ACC112 (cell line): ENCODE measurements around the gene ZNF180.

Experiments used
- H2AFZ ChIP-seq: fragments of 200-600 bp; sonication (generic); one replicate; pipeline ENCODE4 v1.6.0; 2017; ENCODE audit warnings: antibody characterized with exemption, low read length; ENCODE audit not compliant: unreplicated experiment
- H3K27ac ChIP-seq: fragments of 200-600 bp; sonication (generic); 2 replicates; pipeline ENCODE4 v1.5.1; 2014; ENCODE audit warnings: low read depth, mild to moderate bottlenecking, antibody characterized with exemption, low read length, moderate library complexity
- H3K27me3 ChIP-seq: fragments of 200-600 bp; sonication (generic); 2 replicates; pipeline ENCODE4 v1.6.1; 2014; ENCODE audit warnings: mild to moderate bottlenecking, antibody characterized with exemption, low read length, moderate library complexity, mixed read lengths; ENCODE audit not compliant: insufficient read depth
- H3K36me3 ChIP-seq: fragments of 200-600 bp; sonication (generic); 2 replicates; pipeline ENCODE4 v1.6.1; 2016; ENCODE audit warnings: mild to moderate bottlenecking, antibody characterized with exemption, low read length, moderate library complexity, mixed read lengths; ENCODE audit not compliant: insufficient read depth
- H3K4me1 ChIP-seq: fragments of 200-600 bp; sonication (generic); one replicate; pipeline ENCODE4 v1.6.1; 2016; ENCODE audit warnings: low read length, mixed read lengths; ENCODE audit not compliant: insufficient read depth, unreplicated experiment, control insufficient read depth
- H3K4me3 ChIP-seq: fragments of 200-600 bp; sonication (generic); 2 replicates; pipeline ENCODE4 v1.5.1; 2014; ENCODE audit warnings: mild to moderate bottlenecking, low read depth, low read length
- H3K79me2 ChIP-seq: fragments of 200-600 bp; sonication (generic); one replicate; pipeline ENCODE4 v1.6.0; 2016; ENCODE audit warnings: low read length; ENCODE audit not compliant: control insufficient read depth, unreplicated experiment, insufficient read depth

The ZNF180 gene

GRCh38 chr19:44447916-44448674 lies 52.2 kb downstream of the ZNF180 start, which contains the start of gene ZNF229:
TSS of gene ZNF229 (minus strand) at chr19:44448472. CDS start at chr19:44442847, 5,625 bp downstream.
- no peaks in the 10 kb centered on the region for H3K27me3 ChIP-seq
- H3K36me3 ChIP-seq: peaks cover 31% of the 10 kb centered on the region
- H2AFZ ChIP-seq: peak within 1 kb of the TSS; percentile 83
- peaks cover 3% of the 10 kb centered on the region for H3K4me1 ChIP-seq
- H3K27ac ChIP-seq: peak within 1 kb of the TSS; percentile 61; the same call in 1 of the 2 replicates
- H3K79me2 ChIP-seq: peaks cover 15% of the 10 kb centered on the region
- peak within 1 kb of the TSS; percentile 97 for H3K4me3 ChIP-seq

- H3K36me3 ChIP-seq: peaks cover 42% of the 10 kb centered on the region
- H3K79me2 ChIP-seq: no peaks in the 10 kb centered on the region
- no peaks in the 10 kb centered on the region for H3K4me1 ChIP-seq
- no peaks in the 10 kb centered on the region for H3K27me3 ChIP-seq
- H2AFZ ChIP-seq: no peak overlapping the region
- H3K4me3 ChIP-seq: no peak overlapping the region
- H3K27ac ChIP-seq: no peak overlapping the region
These were observed 61.9 kb downstream of the ZNF180 start for GRCh38 chr19:44438441-44438840.

- H3K27me3 ChIP-seq: no peaks in the 10 kb centered on the region
- H3K4me3 ChIP-seq: no peak overlapping the region
- H3K36me3 ChIP-seq: peaks cover 45% of the 10 kb centered on the region
- H3K4me1 ChIP-seq: no peaks in the 10 kb centered on the region
- H3K27ac ChIP-seq: no peak overlapping the region
- H2AFZ ChIP-seq: no peak overlapping the region
- H3K79me2 ChIP-seq: no peaks in the 10 kb centered on the region
These were observed 64.9 kb downstream of the ZNF180 start for GRCh38 chr19:44435441-44435840.

GRCh38 chr19:44430956-44431355 lies 69.4 kb downstream of the ZNF180 start:
- Histone ChIP-seq H3K27ac (no peak overlapping the region), H3K79me2 (no peaks in the 10 kb centered on the region), H3K27me3 (no peaks in the 10 kb centered on the region), H3K4me3 (no peak overlapping the region), H3K36me3 (peaks cover 64% of the 10 kb centered on the region), H2AFZ (no peak overlapping the region), H3K4me1 (no peaks in the 10 kb centered on the region)
